ENCODE measurements around the gene RANBP9.

DNA sequence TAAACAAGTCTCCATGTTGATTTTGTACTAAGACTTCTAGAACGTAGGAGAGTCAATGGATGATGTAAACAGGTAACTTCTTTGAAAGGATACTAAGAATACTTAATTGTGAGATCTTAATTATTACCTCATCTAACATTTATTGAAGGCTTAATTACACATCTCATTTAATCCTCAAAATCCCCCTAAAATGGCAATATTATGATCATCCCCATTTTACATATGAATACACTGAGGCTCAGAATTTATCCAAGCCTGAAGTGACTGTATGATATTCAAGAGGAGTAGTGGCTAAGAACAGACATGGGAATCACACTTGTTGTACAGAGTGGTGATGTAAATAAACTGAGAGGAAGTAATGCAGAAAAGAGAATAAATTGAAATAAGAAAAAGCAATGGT lies 73.6 kb downstream of the RANBP9 start:
- TF ChIP-seq CTCF (IDR thresholded peaks at IDR 0.05) = no peak
- no peak for TF ChIP-seq EP300 (IDR thresholded peaks at IDR 0.05)
- no peak for TF ChIP-seq POLR2A (IDR thresholded peaks at IDR 0.05)
